WTC11 (cell line): Measurements from ENCODE around the gene LRRC27. TPM values are rescaled to one million over a fixed set of nuclear protein-coding genes. Genes with fewer than 3 reads are reported as not detected.

Source experiments
- ATAC-seq: fragments of 200-7000 bp; cut with Tn5 transposase; 2 replicates; pipeline ENCODE4 v1.10.0; 2021; ENCODE audit warnings: mild to moderate bottlenecking, moderate library complexity
- CTCF ChIA-PET: fragments of 300-600 bp; sonication (Branson Sonifier 250); formaldehyde crosslinking; loops from one replicate; lab custom pipeline; 2021; ENCODE audit warnings: antibody characterized with exemption; lab: Charles Lee
- POLR2A ChIA-PET: fragments of 350-600 bp; sonication (Branson Sonifier 250); formaldehyde crosslinking; loops from one replicate; lab custom pipeline; 2021; ENCODE audit warnings: antibody characterized with exemption; lab: Charles Lee
- DNase-seq: peaks from one replicate; pipeline ENCODE4 v3.0.0; 2021; ENCODE audit warnings: low spot score
- H3K27ac Mint-ChIP-seq: 2 replicates; pipeline ENCODE4 v1.8.0; 2021; ENCODE audit warnings: mixed read lengths
- H3K27me3 Mint-ChIP-seq: 2 replicates; pipeline ENCODE4 v1.8.0; 2021; ENCODE audit warnings: low read depth, mild to moderate bottlenecking, moderate library complexity, mixed read lengths
- H3K36me3 Mint-ChIP-seq: 2 replicates; pipeline ENCODE4 v1.8.0; 2021; ENCODE audit warnings: mixed read lengths
- H3K4me1 Mint-ChIP-seq: 2 replicates; pipeline ENCODE4 v1.8.0; 2022; ENCODE audit warnings: mixed read lengths
- H3K4me3 Mint-ChIP-seq: 2 replicates; pipeline ENCODE4 v1.8.0; 2021; ENCODE audit warnings: mild to moderate bottlenecking, moderate library complexity, mixed read lengths
- H3K9me3 Mint-ChIP-seq: 2 replicates; pipeline ENCODE4 v1.8.0; 2021; ENCODE audit warnings: mixed read lengths
- ARID4B ChIP-seq: sonication (generic); formaldehyde crosslinking; IDR thresholded peaks from 2 replicates; pipeline ENCODE4 v1.8.0; 2023; ENCODE audit warnings: missing genetic modification reagents, mild to moderate bottlenecking, borderline replicate concordance
- FOXK1 ChIP-seq: sonication (generic); formaldehyde crosslinking; IDR thresholded peaks from 2 replicates; pipeline ENCODE4 v1.8.0; 2022; ENCODE audit warnings: mild to moderate bottlenecking, moderate library complexity, missing genetic modification reagents
- GRHL2 ChIP-seq: fragments of 250-450 bp; sonication (Bioruptor Pico); IDR thresholded peaks from 2 replicates; pipeline ENCODE4 v1.8.0; 2022; ENCODE audit warnings: mild to moderate bottlenecking, moderate library complexity; ENCODE audit not compliant: insufficient replicate concordance, severe bottlenecking
- IRF1 ChIP-seq: sonication (generic); formaldehyde crosslinking; IDR thresholded peaks from 2 replicates; pipeline ENCODE4 v1.8.0; 2023; ENCODE audit warnings: missing genetic modification reagents
- JAZF1 ChIP-seq: fragments of 250-450 bp; sonication (Bioruptor Pico); IDR thresholded peaks from 2 replicates; pipeline ENCODE4 v1.9.0; 2021; ENCODE audit warnings: moderate library complexity, mild to moderate bottlenecking, inconsistent platforms
- JUN ChIP-seq: sonication (generic); formaldehyde crosslinking; IDR thresholded peaks from 2 replicates; pipeline ENCODE4 v1.8.0; 2023; ENCODE audit warnings: mild to moderate bottlenecking, missing genetic modification reagents
- SMAD4 ChIP-seq: sonication (generic); formaldehyde crosslinking; IDR thresholded peaks from 2 replicates; pipeline ENCODE4 v1.8.0; 2022; ENCODE audit warnings: mild to moderate bottlenecking, missing genetic modification reagents
- SP1 ChIP-seq: sonication (generic); formaldehyde crosslinking; conservative IDR thresholded peaks from 2 replicates; pipeline ENCODE4 v1.8.1; 2022; ENCODE audit warnings: missing genetic modification reagents
- TEAD4 ChIP-seq: sonication (generic); formaldehyde crosslinking; IDR thresholded peaks from 2 replicates; pipeline ENCODE4 v1.8.0; 2022; ENCODE audit warnings: mild to moderate bottlenecking, missing genetic modification reagents
- USF1 ChIP-seq: sonication (generic); formaldehyde crosslinking; IDR thresholded peaks from 2 replicates; pipeline ENCODE4 v1.8.0; 2022; ENCODE audit warnings: mild to moderate bottlenecking, missing genetic modification reagents
- ZBTB21 ChIP-seq: sonication (generic); formaldehyde crosslinking; IDR thresholded peaks from 2 replicates; pipeline ENCODE4 v1.8.1; 2023; ENCODE audit warnings: mild to moderate bottlenecking, missing genetic modification reagents, borderline replicate concordance
- ZBTB43 ChIP-seq: sonication (generic); formaldehyde crosslinking; IDR thresholded peaks from 2 replicates; pipeline ENCODE4 v1.8.1; 2023; ENCODE audit warnings: mild to moderate bottlenecking, missing genetic modification reagents
- ZNF121 ChIP-seq: sonication (generic); formaldehyde crosslinking; IDR thresholded peaks from 2 replicates; pipeline ENCODE4 v1.8.0; 2023; ENCODE audit warnings: missing genetic modification reagents
- ZNF219 ChIP-seq: sonication (generic); formaldehyde crosslinking; IDR thresholded peaks from 2 replicates; pipeline ENCODE4 v1.8.0; 2023; ENCODE audit warnings: missing genetic modification reagents, mild to moderate bottlenecking, borderline replicate concordance
- ZNF263 ChIP-seq: sonication (generic); formaldehyde crosslinking; IDR thresholded peaks from 2 replicates; pipeline ENCODE4 v1.8.1; 2022; ENCODE audit warnings: low read depth, mild to moderate bottlenecking, moderate library complexity, missing genetic modification reagents
- ZNF317 ChIP-seq: sonication (generic); formaldehyde crosslinking; IDR thresholded peaks from 2 replicates; pipeline ENCODE4 v1.8.1; 2023; ENCODE audit warnings: low read depth, mild to moderate bottlenecking, moderate library complexity, missing genetic modification reagents, borderline replicate concordance
- ZNF396 ChIP-seq: fragments of 250-450 bp; sonication (Bioruptor Pico); IDR thresholded peaks from 2 replicates; pipeline ENCODE4 v1.8.0; 2021; ENCODE audit warnings: mild to moderate bottlenecking, moderate library complexity, borderline replicate concordance
- total RNA-seq: library from RNA; stranded (reverse); gene quantifications from 3 replicates; pipeline ENCODE4 v1.2.3, GENCODE V29; 2021

Gene LRRC27
- total RNA-seq, 1 experiment from 2014 or later = 4.4 TPM

GRCh38 chr10:132390170-132390920 is 58.4 kb downstream of the LRRC27 start:
- Mint-ChIP-seq H3K9me3 (peaks cover 10% of the 10 kb centered on the region), H3K36me3 (no peaks in the 10 kb centered on the region), H3K4me3 (no peak overlapping the region), H3K27ac (no peak overlapping the region; the same call in 1 of the 2 replicates), H3K4me1 (peaks cover 6% of the 10 kb centered on the region), H3K27me3 (no peaks in the 10 kb centered on the region)
- ChIA-PET CTCF (interaction anchor here (0.8 to 2.2 kb wide), 4 partner anchors 14 to 73 kb away, joined by 3 to 6 read pairs (median 4); no protein-coding TSS in a partner anchor), POLR2A (interaction anchor here (0.5 kb wide), 1 partner anchor 20 kb away, joined by 3 read pairs; no protein-coding TSS in a partner anchor)
- ATAC-seq (no peak), DNase-seq (no peak)
- no peak for TF ChIP-seq ARID4B (CRISPR knock-in tag)
- TF ChIP-seq JAZF1 (CRISPR knock-in tag) = no peak
- TF ChIP-seq ZNF396 (CRISPR knock-in tag) = no peak
- TF ChIP-seq ZBTB43 (CRISPR knock-in tag) = no peak
- TF ChIP-seq SP1 = no peak
- TF ChIP-seq SMAD4 = no peak
- no peak for TF ChIP-seq ZNF219 (CRISPR knock-in tag)
- TF ChIP-seq TEAD4 (CRISPR knock-in tag) = no peak
- TF ChIP-seq FOXK1 (CRISPR knock-in tag) = no peak
- TF ChIP-seq ZNF317 (CRISPR knock-in tag) = no peak
- TF ChIP-seq USF1 (CRISPR knock-in tag) = no peak
- no peak for TF ChIP-seq IRF1 (CRISPR knock-in tag)
- no peak for TF ChIP-seq JUN (CRISPR knock-in tag)
- no peak for TF ChIP-seq ZNF121
- no peak for TF ChIP-seq ZNF263 (CRISPR knock-in tag)
- no peak for TF ChIP-seq ZBTB21 (CRISPR knock-in tag)
- no peak for TF ChIP-seq GRHL2 (CRISPR knock-in tag)
